Ecto neural progenitor cell (in vitro differentiated cells): ENCODE results near the gene SLC12A7.

Experiments used
- DNase-seq: peaks from one replicate; pipeline ENCODE4 v3.0.0-alpha.2; 2018; ENCODE audit warnings: low spot score

SLC12A7 gene

DNA sequence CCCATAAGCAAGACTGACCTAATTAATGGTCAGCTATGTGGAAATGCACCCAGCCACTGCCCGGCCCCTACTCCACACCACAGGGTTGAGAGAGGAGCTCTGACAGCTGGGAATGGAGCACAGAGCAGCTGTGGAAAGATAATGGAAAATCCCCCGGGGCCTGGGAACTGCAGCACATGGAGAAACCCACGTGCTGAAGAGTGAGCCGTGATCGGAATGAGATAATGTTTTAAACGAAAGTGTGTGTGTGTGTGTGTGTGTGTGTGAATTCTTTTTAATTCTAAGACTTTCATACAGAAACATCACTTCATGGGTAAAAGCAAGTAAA lies 13.1 kb upstream of the SLC12A7 start:
- DNase-seq: no peak

DNA sequence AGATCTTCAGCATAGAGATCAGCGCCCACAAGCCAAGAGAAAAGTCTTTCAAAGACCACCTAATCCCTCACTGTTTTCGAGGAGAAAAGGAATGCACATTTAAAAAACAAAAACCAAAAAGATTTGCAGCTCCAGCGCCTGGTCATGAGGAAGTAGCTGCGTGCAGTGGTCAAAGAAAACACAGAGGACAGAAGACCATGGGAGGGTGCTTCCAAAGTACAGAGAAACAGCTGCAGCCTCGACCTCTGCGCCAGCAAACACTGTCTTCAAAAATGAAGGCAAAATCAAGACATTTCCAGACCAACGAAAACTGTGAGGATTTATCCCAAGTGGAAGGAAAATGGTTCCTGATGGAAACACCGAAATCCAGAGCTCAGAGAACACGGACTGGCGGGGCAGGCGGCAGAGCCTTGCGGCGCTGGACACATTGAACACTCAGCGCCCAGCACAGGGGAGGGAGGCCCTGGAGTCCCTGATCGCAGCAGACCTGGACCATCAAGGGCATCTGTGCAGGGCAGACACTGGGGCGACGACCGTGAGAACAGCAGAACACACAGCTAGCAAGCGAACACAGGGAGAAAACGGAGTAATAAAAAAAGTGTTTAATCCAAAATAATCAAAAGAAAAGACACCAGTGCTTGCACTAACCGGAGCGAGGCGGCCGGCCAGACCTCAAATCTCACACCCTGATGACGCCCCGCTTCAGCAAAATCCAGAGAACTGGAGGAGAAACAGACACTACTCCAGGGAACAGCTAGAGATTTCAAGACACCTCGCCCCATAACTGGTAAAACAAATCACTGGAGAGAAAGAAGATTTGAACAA lies 12.6 kb upstream of the SLC12A7 start:
- DNase-seq: no peak

DNA sequence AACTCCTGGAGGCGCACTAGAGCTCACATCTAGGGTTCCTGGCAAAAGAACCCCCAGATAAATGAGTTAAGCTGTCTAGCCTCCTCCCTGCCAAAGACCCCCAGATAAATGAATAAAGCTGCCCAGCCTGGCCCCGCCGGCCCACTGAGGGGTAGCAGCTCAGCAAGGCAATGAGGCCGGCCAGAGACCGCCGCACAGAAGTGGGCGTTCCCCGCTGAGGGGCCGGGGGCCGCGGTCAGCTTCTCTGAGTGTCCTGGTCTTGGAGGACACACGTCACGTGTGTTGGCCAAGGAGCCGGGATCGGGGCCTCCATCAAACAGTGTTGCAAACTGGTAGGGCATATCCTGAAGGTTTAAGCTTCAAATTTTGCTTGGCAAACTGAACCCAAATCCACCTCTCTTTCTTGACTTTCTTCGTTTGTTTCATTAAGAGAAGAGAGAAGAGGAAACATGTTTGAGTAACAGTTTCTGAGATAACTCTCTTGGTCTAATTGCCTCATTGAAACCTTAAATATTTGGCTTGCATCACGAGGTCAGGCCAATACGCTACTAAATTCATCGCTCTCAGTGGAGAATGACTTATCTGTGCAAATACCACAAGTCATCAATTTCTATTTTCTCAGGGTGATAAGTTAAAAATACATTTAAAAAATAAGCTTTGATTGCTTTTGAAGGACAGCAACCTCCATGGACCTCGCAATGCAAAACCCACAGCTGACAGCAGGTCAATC lies 11.7 kb upstream of the SLC12A7 start:
- DNase-seq: no peak

DNA sequence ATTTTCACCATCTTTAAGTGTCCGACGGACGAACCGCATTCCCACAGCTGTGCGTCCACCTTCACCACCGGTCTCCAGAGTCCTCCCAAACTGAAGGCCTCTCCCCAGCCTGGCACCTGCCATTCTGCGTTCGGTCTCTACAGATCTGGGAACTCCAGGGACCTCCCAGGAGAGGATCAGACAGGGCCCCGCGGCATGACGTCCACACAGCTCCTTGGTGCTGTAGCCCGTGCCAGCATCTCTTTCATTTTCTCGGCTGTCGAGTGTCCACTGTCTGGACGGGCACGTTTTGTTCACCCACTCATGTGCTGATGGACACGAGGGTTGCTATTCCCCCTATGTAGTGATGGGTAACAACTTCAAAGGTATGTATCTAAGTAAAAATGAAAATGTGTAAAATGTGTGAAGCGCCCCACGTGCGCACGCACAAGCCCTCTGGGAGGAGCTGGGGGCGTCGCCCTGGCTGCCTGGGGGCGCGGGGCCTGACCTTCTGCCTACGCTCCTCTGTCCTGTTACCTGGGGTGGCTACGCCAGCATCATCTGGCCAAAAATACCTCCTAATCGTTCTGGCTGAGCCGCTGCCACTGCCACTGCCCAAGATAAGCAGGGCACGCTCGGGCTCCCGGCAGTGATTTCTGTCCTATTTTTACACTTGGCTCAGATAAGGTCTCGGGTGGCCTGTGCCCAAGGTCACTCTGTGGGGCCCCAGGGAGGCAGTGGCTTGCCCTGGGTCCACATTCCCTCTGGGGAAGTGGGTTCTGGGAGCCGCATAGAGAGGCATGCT lies 10.8 kb upstream of the SLC12A7 start:
- DNase-seq: no peak

DNA sequence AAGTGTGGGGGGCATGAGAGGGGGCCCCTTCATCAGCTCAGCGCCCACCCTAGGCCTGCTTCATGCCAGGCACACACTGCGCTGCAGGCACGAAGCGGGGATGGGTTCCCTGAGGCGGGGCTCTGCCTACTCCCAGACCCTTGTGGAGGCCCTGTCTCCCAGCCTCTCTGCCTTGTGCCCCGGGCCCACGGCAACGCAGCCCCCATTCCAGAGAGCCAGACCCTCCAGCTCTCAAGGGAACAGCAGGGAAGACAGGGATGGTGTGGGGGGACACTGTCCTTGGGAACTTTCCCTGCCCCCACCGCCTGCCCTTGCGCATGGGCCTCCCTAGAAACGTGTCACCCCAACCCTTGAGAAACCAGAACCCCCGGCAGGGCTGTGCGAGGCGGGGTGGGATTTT lies 10.0 kb upstream of the SLC12A7 start:
- DNase-seq: no peak

DNA sequence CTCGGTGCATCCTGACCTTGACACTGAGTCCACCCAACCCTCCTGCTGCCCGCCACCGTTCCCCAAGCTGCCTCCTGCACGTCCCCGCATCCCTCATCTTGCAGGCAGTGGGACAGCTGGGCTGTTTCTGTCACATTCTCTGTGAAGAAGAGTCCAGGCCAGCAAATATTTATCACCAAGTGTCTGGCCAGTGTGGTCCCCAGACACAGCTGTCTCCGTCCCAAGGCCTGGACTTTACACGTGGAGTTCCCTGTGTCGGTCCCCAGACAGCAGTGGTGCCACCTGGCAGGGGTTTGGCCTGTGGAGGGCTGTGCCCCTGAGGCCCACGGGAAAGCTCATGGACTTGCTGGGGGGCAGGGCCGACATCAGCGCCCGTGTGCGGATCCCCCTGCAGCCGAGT lies 9.2 kb upstream of the SLC12A7 start:
- DNase-seq: no peak

DNA sequence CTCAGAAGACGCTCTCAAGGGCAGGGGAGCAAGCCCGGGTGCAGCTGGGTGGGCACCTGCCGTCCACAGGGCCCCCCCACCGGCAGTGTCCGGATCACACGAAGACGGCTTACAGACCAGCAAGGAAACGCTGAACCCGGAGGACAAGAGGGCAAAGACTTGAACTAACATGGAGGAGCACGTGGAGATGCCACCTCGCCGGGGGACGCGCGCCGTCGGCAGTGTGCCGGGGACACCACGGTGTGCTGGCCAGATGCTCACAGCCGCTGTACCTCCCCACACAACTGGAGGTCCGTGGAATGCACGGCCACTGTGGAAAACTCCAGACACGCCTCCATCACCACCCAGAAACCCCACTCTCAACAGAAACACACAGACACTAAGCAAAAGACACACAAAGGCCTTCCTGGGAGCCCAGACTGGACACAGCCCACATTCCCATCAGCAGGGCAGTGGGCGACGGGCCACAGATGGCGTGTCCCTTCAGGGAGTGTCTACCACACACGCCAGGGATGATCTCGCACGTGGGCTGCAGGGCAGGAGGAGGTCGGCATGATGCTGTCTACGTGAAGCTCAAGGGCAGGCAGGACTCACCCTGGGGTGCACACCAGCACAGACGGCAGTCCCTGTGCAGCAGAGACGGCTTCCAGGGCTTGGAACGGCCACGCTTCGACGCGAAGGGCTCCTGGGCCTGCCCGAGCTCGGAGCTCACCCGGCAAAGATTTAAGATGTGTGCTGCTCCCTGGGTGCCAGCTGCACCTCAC lies 8.6 kb upstream of the SLC12A7 start:
- DNase-seq: no peak

DNA sequence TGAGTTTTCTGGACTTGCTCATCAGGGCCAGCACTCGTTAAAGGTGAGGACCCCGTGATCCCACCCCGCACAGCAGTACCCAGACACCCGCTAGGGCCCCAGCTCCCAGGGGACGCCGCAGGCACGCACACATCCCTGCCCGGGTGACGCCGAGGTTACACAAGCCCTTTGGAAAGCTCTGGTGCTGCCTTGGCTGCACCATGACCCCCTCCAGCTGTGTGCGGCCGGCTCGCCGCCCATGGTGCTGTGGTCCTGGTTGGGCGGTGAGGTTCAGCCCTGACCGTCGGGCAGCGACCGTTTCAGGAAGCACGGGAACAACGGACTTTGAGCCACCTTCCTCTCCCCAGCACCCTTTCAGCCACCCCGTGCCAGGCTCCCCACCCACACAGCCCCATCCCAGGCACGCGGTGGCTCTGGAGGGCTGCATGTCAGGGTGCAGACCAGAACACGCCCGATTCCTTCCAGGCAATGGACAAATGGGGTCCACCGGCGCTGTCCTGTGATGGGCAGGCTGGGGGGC lies 7.5 kb upstream of the SLC12A7 start:
- DNase-seq: no peak

DNA sequence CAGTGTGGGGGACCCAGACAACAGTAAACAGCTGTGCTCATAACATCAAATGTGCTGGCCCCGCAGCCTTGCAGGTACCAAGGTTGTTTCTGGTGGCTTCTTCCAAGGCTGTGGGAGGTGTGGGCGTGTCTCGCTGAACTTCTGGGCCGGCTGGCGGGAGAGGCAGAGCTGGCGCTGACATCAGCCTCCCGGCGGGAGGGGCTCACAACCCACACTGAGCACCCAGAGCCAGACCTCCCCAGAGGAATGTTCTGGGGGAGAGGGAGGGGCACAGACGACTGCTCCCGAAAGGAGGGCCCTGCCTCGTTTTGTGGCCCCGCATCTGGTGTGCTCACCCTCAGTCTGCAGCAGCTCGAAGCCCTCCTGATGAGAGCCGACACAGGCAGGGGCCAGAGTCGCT lies 6.9 kb upstream of the SLC12A7 start:
- no peak for DNase-seq

DNA sequence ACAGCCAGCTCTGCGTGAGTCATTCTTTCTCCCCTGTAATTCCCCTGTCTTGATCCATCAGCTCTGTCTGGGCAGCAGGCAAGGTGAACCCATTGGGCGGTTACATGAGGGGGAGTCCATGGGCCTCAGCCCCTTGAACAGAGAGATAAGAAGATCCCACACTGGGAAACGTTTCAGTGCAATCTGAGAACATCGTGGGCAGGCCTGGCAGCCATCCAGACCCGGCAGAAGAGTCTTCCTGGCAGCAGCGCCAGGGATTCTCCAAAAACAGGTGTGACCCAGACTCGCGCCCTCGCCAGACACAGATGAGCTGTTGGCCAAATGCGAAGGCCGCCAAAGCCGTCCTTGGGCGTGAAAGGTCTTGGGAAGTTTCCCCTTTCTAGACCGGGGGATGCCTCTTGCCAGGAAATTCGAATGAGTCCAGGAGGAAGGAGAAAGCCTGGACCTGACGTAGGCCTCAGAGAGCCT lies 6.4 kb upstream of the SLC12A7 start:
- DNase-seq: no peak

DNA sequence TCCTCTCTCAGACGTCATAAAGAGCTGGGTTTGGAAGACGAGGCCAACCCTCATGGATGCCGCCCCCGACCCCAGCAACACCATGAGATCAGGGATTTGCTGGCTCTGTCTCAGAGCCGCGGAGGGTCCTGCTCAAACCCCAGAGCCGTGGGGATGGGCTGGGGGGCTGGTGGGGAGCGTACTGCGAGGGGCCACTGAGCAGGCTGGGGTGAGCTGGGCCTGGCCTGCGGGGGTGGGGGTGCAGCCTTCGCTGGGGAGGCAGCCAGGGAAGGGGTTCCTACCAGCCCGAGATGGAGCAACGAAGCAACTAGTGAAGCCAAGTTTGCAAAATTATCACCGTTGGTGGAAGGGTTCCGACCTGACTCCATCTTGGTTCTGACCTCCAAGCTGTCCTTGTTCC lies 5.1 kb upstream of the SLC12A7 start:
- no peak for DNase-seq

DNA sequence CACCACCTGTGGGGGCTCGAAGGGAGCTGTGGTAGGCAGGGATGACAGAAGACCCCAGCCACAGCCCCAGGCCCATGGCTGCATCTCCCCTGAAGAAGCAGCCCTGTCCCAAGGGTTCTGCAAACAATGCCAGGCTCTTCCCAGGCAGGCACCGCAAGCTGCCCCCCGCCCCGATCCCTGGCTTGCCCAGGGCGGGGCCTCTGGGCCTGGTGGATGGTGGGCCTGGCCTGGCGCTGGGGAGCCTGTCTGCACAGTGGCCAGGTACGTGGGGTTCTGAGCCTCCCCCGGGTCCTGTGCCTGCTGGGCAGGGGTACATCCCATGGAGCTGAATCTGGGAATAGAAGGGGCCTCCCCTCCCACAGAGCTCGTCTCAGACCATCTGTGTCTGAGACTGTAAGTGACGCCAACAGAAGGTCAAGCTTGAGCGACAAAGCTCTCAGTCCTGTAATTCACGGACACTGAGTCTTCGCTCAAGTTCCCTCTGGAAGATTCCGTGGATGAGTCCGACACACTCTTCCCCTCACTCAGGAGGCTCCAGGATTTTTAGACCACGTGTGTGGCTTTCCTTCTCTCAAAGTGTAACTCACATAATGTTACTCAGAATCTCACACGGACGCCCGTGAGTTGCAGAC lies 4.4 kb upstream of the SLC12A7 start:
- DNase-seq: no peak

DNA sequence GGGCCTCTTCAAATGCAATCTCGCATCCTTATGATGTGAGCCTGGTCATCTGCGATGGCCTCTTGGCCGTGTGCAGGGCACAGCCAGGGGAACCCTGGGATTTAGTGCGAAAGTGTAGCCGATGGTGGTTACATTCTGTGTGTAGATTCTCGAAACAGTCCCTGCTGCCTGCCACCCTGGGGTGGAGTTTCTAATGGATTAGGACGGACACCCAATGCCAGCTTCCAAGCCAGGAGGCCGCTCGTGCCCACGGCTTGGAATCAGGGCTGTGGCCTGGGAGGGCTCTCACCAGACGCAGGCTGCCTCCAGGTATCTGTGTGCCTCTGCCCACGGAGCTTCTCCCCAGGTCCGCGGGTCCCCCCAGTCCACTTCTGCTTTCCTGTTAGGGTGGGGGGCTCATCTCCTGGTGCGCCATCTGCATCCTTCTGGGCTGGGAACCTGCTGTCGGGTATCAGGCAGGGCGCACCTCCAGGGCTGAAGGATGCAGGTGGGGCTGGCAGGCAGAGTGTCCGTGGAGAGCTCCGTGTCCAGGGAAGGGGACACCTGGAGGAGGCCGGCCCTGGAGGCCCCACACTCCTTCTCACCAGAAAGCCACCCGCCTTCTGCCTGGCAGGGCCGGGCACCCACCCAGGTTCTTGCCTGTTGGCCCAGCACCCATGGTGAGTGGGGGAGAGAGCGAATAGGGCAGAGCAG lies 3.4 kb upstream of the SLC12A7 start:
- no peak for DNase-seq

DNA sequence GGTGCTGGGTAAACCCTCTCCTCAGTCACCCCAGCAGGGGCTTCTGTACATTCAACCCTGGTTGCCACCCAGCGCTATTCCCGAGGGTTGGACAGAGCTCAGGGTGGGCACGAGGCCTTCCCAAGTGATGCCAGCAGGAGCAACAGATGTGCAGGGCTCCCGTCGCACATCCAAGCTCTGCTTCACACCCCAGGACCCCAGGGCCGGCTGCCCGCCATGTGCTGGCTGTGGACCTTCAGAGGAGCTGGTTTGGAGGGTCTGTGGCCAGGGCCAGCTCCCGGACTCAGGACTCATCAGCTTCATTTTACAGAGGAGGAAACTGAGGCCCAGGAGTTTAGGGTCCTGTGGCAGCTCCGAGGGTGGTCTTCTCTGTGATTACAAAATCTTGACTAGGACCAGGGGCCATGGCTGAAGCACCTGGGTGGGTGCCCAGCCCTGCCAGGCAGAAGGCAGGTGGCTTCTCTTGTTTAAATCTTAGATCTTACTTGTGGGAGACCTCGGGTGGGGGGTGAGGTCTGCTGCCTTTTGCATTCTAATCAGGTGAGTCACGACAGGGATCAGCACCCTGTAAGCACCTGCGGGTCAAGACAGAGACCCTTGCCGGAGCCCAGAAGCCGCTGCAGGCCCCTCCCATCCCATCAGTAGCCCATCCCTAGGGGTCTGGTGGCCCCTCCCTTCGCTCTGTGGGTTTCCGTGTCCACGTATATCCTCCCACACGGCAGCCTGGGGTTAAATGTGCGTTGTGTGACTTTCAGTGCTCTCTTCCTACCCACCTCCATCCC lies 2.1 kb upstream of the SLC12A7 start:
- DNase-seq: no peak

DNA sequence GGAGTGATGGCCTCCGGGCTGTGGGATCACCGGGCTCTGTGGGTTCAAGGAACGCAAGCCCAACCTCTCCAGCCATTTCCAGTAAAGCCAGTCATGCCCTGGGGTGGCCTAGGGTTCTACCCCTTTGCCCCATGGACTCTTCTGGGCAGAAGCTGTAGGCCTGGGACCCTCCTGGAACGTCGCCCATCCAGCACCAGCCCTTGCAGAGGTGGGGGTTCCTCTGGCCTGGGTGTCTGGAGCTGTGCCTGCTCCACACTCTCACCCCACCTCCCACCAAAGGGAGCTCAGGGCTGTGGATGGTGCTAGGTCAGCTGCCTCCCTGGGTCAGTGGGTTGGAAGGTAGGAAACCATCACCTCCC lies 1.4 kb upstream of the SLC12A7 start:
- DNase-seq: no peak

DNA sequence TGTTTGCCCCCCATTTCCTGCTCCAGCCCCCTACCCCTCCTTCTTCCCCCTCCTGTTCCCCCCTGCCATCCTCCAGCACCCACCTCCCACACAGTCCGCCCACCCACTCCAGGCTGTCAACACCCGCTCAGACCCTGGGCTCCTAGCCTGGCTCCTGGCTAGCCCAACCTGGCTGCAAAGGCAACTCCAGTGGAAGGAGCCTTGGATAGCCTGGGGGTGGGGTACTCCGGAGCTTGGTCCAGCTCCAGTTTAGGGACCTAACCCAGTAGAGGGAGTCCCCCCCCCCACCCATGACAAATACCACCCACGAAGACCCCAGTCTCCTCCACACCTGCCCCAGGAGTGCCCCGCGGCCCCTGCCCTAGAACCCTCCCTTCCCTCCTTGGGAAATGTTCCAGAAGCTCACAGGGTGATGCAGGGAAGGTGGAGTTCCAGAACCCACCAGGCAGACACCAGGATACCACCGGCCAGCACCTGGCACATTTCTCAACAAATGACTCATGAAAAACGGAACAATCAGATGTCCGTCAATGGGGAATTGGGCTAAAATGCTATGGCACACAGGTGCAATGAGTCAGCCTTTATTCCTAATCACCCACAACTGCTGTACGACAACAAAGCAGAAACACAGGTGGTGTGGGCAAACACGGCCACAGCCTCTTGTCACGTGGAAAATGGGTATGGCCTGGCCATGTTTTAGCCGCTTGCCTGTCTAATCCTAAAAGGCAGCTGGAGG lies 901 bp upstream of the SLC12A7 start:
- DNase-seq: no peak

DNA sequence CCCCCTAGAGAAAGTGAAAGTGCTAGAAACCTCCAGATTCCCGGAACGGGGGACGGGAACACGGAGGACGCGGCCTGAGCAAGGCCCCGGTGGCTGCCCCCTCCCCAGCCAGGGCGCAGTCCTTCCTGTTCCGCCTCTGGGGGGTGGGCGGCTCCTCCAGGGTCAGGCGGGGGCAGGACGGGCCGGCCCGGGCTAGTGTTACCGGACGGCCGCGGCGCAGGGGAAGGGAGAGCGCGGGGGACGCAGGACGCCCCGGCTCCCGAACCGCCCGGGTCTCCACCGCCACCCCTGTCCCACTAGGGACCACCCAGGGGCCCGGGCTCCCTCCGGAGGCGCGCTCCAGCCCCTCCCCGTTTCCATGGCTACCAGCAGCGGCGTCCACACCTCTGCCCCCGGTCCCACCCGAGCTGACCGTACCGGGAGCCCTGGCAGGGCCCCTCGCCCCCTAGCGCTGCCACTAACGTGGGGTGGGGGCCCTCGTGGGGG lies 579 bp downstream of the SLC12A7 start:
- no peak for DNase-seq

DNA sequence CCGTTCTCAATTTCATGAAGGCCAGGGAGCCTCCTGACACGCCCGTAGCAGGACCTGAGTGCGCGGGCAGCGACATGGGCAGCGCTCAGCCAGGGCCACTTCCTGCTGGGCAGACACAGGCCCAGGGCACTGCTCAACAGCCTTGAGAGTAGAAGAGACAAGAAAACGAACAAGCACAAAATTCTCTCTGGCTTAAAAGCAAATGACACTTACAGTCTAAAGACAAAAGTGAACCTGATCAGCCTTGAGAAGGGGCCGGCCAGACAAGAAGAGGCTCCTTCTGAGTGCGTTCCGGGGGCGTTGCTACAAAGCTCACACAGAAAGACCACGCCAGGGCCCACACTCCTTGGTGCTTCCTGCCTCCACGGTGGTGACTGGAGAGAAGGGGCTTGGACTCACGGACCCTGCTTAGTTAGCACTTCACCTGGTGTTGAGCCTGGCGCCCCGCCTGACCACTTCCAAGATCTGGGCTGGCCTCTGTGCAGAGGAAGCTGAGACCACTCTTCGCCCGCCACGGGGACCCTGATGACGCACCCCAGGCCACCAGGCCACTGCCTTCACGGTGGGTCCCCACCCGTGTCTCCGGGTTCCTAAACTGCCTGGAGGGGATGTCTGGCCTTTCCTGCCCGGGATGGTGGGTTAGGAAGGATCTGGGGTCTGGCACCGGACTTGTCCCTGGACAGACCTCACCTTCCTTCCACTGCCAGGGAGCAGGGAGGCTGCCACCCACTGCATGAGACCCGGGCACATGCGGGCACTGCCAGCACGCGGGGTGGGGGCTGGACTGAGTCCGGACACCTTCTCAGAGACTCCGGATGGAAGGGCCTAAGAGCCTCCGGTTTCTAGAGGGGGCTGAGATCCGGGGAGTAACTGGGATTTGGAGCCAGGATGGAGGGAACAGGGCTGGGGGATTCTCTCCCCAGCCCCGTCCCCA lies 1.3 kb downstream of the SLC12A7 start:
- no peak for DNase-seq
